Glutamatergic neuron (in vitro differentiated cells): ENCODE data around the gene UROS. TPM values are rescaled to one million over a fixed set of nuclear protein-coding genes. Genes with fewer than 3 reads are reported as not detected.

Experiments
- DNase-seq: peaks from one replicate; pipeline ENCODE4 v3.0.0; 2022
- H3K27ac Mint-ChIP-seq: one replicate; pipeline ENCODE4 v1.8.0; 2020; ENCODE audit warnings: mild to moderate bottlenecking, mixed read lengths, inconsistent platforms; ENCODE audit not compliant: unreplicated experiment
- H3K27me3 Mint-ChIP-seq: one replicate; pipeline ENCODE4 v1.8.0; 2020; ENCODE audit warnings: mild to moderate bottlenecking, moderate library complexity, mixed read lengths, inconsistent platforms; ENCODE audit not compliant: unreplicated experiment
- H3K36me3 Mint-ChIP-seq: one replicate; pipeline ENCODE4 v1.8.0; 2020; ENCODE audit warnings: mild to moderate bottlenecking, mixed read lengths, inconsistent platforms; ENCODE audit not compliant: unreplicated experiment
- H3K4me1 Mint-ChIP-seq: one replicate; pipeline ENCODE4 v1.8.0; 2020; ENCODE audit warnings: mild to moderate bottlenecking, low read depth, mixed read lengths, inconsistent platforms; ENCODE audit not compliant: unreplicated experiment
- H3K4me3 Mint-ChIP-seq: one replicate; pipeline ENCODE4 v1.8.0; 2020; ENCODE audit warnings: mild to moderate bottlenecking, mixed read lengths, inconsistent platforms; ENCODE audit not compliant: unreplicated experiment
- H3K9me3 Mint-ChIP-seq: one replicate; pipeline ENCODE4 v1.8.0; 2020; ENCODE audit warnings: mild to moderate bottlenecking, moderate library complexity, mixed read lengths, inconsistent platforms; ENCODE audit not compliant: unreplicated experiment
- total RNA-seq: library from RNA; stranded (reverse); fragmentation: NEBNext Ultra II Directional; extraction: Animal tissue kit (Norgen Biotek cat#: 25700); gene quantifications from one replicate; pipeline ENCODE4 v1.2.1, GENCODE V29; 2021; ENCODE audit not compliant: unreplicated experiment
- TF ChIP-seq, protein P1 (sequence below): fragments of 200-600 bp; sonication (generic); IDR thresholded peaks from one replicate; pipeline ENCODE4 v1.5.0; 2021; ENCODE audit not compliant: partially characterized antibody, unreplicated experiment

The UROS gene
- total RNA-seq, 1 donor from 2014 or later: 48.0 TPM

DNA sequence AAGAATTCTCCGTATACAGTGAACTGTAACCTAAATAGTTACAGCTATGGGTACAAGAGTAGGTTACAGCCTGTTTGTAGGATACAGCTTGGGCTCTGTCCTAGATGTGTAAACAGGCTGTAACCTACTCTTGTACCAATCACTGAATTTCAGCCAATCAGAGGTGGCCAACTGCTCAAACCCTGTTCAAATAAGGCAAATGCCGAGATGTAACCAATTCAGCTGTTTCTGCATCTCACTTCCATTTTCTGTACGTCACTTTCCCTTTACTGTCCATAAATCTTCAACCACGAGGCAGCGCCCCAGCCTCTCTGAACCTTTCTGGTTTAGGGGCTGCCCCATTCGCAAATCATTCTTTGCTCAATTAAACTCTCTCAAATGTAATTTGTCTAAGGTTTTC, 39.1 kb downstream of the UROS start:
- Mint-ChIP-seq H3K4me3 (no peak overlapping the region), H3K9me3 (peaks cover 13% of the 10 kb centered on the region), H3K27ac (no peak overlapping the region), H3K27me3 (peaks cover 7% of the 10 kb centered on the region), H3K36me3 (peaks cover 9% of the 10 kb centered on the region), H3K4me1 (peaks cover 27% of the 10 kb centered on the region)
- DNase-seq: no peak
- TF ChIP-seq, protein P1, sequence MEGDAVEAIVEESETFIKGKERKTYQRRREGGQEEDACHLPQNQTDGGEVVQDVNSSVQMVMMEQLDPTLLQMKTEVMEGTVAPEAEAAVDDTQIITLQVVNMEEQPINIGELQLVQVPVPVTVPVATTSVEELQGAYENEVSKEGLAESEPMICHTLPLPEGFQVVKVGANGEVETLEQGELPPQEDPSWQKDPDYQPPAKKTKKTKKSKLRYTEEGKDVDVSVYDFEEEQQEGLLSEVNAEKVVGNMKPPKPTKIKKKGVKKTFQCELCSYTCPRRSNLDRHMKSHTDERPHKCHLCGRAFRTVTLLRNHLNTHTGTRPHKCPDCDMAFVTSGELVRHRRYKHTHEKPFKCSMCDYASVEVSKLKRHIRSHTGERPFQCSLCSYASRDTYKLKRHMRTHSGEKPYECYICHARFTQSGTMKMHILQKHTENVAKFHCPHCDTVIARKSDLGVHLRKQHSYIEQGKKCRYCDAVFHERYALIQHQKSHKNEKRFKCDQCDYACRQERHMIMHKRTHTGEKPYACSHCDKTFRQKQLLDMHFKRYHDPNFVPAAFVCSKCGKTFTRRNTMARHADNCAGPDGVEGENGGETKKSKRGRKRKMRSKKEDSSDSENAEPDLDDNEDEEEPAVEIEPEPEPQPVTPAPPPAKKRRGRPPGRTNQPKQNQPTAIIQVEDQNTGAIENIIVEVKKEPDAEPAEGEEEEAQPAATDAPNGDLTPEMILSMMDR: no peak

DNA sequence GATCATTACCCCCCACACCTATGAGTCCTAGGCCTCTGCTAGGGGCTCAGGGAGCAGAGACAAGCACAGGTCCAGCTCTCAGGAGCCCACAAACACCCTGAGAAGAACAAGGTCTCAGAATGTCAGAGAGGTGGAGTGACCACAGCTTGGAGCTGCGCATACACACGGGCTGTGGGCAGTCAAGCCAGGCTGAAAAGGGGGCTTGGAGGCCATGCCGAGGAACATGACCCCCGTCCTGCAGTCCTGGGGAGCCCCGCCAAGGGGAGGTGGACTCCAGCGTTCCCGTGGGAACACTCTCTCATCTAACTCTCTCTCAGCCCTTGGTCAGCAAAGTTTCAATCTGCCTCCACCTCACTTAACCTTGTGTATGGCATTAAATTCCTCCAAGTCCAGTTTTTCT, 39.6 kb downstream of the UROS start:
- peak overlapping the region; percentile 94 for H3K27ac Mint-ChIP-seq
- TF ChIP-seq, protein P1: no peak
- peak overlapping the region; percentile 21 for H3K4me3 Mint-ChIP-seq
- peaks cover 14% of the 10 kb centered on the region for H3K9me3 Mint-ChIP-seq
- DNase-seq: no peak
- H3K4me1 Mint-ChIP-seq: peaks cover 27% of the 10 kb centered on the region
- H3K27me3 Mint-ChIP-seq: peaks cover 7% of the 10 kb centered on the region
- H3K36me3 Mint-ChIP-seq: peaks cover 14% of the 10 kb centered on the region

- H3K4me3 Mint-ChIP-seq: peak overlapping the region; percentile 21
- peak; percentile 65 for DNase-seq
- peaks cover 27% of the 10 kb centered on the region for H3K4me1 Mint-ChIP-seq
- peaks cover 7% of the 10 kb centered on the region for H3K27me3 Mint-ChIP-seq
- TF ChIP-seq, protein P1: no peak
- H3K36me3 Mint-ChIP-seq: peaks cover 17% of the 10 kb centered on the region
- peak overlapping the region; percentile 94 for H3K27ac Mint-ChIP-seq
- H3K9me3 Mint-ChIP-seq: peaks cover 14% of the 10 kb centered on the region
Measured at GRCh38 chr10:125782616-125783015, 40.4 kb downstream of the UROS start.

GRCh38 chr10:125782054-125782453, 41.0 kb downstream of the UROS start:
- TF ChIP-seq, protein P1: no peak
- Mint-ChIP-seq H3K4me1 (peaks cover 24% of the 10 kb centered on the region), H3K9me3 (peaks cover 12% of the 10 kb centered on the region), H3K4me3 (no peak overlapping the region), H3K36me3 (peaks cover 17% of the 10 kb centered on the region), H3K27ac (peak overlapping the region; percentile 94), H3K27me3 (peaks cover 7% of the 10 kb centered on the region)
- DNase-seq: no peak

DNA sequence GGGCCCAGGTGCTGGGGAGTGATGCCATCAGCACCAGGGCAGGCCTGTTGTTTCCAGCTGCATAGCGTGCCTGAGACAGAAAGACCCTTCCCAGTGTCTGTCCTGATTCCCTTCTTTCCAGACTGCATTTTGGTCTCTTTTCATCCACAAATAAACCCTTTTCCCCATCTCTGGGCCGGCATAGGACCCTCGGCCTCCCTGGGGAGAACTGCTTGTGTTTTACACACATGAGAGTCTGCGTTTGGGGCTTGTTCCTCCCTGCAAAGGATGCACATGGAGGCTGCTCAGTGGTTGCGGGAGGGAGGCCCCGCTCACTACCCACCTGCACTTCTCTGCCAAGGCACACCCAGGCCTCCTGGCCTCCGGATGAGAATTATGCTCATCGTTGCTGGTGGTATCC, 41.7 kb downstream of the UROS start:
- TF ChIP-seq, protein P1: no peak
- H3K27ac Mint-ChIP-seq: no peak overlapping the region
- peaks cover 12% of the 10 kb centered on the region for H3K9me3 Mint-ChIP-seq
- no peak for DNase-seq
- peaks cover 22% of the 10 kb centered on the region for H3K4me1 Mint-ChIP-seq
- H3K27me3 Mint-ChIP-seq: peaks cover 4% of the 10 kb centered on the region
- H3K36me3 Mint-ChIP-seq: peaks cover 17% of the 10 kb centered on the region
- H3K4me3 Mint-ChIP-seq: no peak overlapping the region
